GM10266 (cell line): Measurements from ENCODE around the gene CSNK1A1.
A peak's percentile ranks its signal among the peaks of the same experiment; 100 is the strongest.
"Not testable (repeated sequence)": the region's sequence is repeated elsewhere in the genome, so short reads cannot be mapped to it uniquely, and the experiment has no call there.

Experiments used
- DNase-seq: peaks from one replicate; pipeline ENCODE4 v3.0.0; 2012; ENCODE audit errors: extremely low spot score
- TF ChIP-seq, protein P1 (sequence below): IDR thresholded peaks from 2 replicates; pipeline ENCODE4 v1.5.1; 2012; ENCODE audit warnings: mild to moderate bottlenecking, low read depth; ENCODE audit not compliant: control insufficient read depth, insufficient read depth; ENCODE audit errors: missing control alignments

The CSNK1A1 gene

GRCh38 chr5:149447373-149448367, 103.6 kb downstream of the CSNK1A1 start:
- DNase-seq = no peak
- TF ChIP-seq, protein P1, sequence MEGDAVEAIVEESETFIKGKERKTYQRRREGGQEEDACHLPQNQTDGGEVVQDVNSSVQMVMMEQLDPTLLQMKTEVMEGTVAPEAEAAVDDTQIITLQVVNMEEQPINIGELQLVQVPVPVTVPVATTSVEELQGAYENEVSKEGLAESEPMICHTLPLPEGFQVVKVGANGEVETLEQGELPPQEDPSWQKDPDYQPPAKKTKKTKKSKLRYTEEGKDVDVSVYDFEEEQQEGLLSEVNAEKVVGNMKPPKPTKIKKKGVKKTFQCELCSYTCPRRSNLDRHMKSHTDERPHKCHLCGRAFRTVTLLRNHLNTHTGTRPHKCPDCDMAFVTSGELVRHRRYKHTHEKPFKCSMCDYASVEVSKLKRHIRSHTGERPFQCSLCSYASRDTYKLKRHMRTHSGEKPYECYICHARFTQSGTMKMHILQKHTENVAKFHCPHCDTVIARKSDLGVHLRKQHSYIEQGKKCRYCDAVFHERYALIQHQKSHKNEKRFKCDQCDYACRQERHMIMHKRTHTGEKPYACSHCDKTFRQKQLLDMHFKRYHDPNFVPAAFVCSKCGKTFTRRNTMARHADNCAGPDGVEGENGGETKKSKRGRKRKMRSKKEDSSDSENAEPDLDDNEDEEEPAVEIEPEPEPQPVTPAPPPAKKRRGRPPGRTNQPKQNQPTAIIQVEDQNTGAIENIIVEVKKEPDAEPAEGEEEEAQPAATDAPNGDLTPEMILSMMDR = no peak

- not testable (repeated sequence) for DNase-seq
Observed at GRCh38 chr5:149446794-149447193, 104.4 kb downstream of the CSNK1A1 start.

- DNase-seq = no peak
- TF ChIP-seq, protein P1 = no peak
Observed at GRCh38 chr5:149445739-149446369, 105.4 kb downstream of the CSNK1A1 start.

GRCh38 chr5:149445343-149445738, 105.9 kb downstream of the CSNK1A1 start:
- TF ChIP-seq, protein P1 = no peak
- DNase-seq = no peak

GRCh38 chr5:149444430-149444829, 106.8 kb downstream of the CSNK1A1 start:
- DNase-seq = not testable (repeated sequence)

GRCh38 chr5:149443210-149443609, 108.0 kb downstream of the CSNK1A1 start:
- no peak for DNase-seq
- TF ChIP-seq, protein P1 = no peak

- TF ChIP-seq, protein P1 = peak; percentile 96
- peak; percentile 67 for DNase-seq
Observed at GRCh38 chr5:149442563-149443182, 108.6 kb downstream of the CSNK1A1 start.
